GM19099 (cell line): ENCODE measurements around the gene CLRN2.

Source experiments
- POLR2A ChIP-seq: IDR thresholded peaks from 3 replicates; pipeline ENCODE4 v1.6.1; 2011; ENCODE audit warnings: low read depth; ENCODE audit not compliant: insufficient read length; ENCODE audit errors: extremely low read depth

CLRN2 gene

DNA sequence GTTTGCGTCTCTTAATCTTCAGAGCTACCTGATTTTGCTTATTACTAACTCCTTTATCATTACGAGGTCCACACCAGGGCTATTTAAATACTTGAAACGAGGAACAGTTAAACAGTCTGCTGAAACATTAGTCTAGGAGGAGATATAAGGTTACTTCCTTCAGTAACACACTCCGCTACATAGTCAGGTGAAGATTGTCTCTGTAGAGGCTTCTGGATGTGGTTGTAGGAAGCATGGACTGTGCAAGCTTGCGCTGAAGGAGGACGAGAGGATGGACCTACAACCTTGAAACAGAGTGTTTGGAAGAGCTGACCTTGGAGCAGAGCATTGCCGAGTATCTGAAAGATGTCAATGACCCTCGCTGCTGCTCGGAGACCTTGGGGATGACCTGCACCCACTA, at the start of gene CLRN2:
Gene CLRN2, plus strand, starts transcription at position 301 of the 400 bp plus-strand sequence. CDS start 102 bp downstream, outside the sequence.
- no peak for TF ChIP-seq POLR2A

DNA sequence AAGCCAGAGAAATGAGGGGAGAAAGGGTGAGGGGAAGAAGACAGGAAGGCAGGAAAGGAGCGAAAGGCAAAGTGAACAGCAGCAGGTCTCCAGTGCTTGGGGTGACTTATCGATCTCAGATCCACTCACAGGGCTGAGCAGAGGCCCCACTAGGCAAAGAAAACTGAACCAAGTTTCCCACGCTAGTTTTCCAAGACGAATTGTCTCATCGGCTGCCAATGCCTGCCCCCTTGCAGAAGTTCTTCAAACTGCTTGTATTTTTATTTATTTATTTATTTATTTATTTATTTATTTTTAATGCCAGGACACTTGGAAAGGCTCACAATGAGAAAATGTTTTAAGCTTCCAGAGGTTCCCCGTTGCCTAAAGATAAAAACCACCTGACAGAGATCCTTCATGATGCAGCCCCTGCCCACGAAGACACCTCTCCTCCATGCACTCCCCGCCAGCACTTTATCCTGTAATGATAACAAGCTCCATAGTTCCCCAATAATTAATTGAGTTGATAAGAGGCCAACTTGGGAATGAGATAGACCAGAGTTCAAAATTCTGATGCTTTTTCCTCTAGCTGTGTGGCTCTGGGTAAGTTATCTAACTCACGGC, 46.2 kb upstream of the CLRN2 start:
- TF ChIP-seq POLR2A: no peak

DNA sequence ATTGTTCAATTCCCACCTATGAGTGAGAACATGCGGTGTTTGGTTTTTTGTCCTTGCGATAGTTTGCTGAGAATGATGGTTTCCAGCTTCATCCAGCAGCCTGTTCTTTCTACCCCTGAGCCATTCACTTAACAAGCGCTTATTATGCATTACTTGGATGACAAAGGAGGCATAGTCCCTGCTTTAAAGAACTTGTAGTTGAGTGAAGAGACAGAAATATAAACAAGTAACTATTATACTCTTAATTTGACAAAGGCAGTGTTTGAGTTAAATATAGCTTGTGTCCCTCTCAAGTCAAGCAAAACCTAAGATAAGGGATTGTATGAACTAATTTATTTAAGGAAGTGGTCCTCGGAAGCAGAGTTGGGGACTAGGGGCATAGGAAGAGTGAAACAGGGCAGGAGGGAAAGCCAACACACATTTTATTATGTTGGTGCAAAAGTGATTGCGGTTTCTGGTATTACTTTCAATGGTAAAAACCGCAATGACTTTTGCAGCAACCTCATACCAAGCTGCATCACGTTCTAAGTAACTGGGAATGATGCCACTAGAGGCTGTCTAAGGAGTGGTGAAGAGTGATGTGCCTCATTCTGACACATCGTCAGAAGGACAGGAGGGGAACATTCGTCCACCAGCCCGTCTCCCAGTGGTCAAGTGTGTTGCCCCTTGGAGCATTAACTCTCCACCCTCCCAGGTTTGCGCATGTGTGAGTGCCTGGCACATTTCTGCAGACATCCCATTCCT, 44.9 kb upstream of the CLRN2 start:
- TF ChIP-seq POLR2A: no peak

DNA sequence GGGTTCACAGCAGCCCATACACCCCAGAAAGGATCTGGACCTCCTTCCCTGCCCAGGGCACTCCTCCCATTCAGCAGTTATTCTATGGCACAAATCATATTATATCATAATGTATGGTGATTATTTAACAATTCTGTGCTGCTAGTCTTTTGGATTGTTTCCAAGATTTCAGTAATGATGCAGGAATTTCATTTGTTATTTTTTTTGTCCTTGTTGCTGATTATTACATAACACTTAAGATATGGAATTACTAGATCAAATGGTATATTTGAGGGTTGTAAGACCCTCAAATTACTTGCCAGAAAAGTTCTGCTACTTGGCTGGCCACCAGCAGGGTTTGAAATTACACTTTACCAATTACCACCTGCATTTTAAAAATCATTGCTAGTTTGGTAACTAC, 39.5 kb upstream of the CLRN2 start:
- no peak for TF ChIP-seq POLR2A

DNA sequence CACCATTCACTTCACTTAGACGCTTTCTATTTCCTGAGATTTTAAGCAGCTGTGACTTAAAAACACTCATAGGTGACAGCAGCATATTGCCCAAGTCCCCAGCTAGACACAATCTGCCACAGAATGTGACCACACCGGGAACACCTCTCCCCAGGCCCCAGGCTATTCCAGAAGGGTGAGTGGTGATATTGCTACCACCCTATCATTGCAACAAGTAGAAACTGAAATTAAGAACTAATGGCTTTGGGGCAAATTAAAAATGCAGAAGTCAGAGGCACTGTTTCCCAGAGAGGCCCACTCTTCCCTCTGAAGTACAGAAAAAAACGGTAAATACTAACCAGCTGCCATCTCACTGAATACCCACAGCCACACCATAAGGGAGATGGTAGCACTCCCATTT, 38.1 kb upstream of the CLRN2 start:
- no peak for TF ChIP-seq POLR2A

DNA sequence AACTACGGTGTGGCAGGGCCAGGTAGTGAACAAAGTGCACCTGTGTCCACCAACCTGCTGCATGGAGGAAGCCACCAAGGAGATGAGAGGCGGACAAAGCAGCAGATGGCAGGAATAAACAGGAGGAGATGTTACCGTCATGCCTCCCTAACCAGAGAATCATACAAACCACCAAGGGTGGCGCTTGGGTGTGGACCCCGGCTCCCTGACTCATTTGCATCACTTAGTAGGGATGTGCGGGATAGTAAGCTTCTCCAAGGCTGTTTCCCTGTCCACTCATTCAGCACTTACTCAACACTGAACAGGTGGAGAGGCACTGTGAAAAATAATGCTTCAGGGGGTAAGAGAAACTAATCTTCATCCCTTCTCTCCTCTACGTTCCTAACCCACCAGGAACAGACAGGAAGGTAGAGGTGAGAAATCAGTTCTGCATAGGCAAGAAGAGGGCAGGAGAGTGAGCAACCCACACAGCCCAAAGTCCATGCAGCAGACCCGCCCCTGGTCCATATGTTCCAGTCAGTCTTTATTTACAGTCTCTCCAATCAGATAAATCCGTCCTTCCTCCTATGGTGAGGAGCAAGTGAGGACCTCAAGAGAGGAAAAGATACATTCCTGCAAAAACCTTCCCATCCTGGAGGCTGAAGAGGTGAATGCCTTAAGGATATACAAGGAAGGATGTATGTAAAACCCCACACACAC, 37.0 kb upstream of the CLRN2 start:
- no peak for TF ChIP-seq POLR2A

- TF ChIP-seq POLR2A: no peak
These were observed 34.6 kb upstream of the CLRN2 start for GRCh38 chr4:17480210-17480927.

GRCh38 chr4:17480955-17481354, 34.0 kb upstream of the CLRN2 start:
- TF ChIP-seq POLR2A: no peak

- TF ChIP-seq POLR2A: no peak
These were observed 32.2 kb upstream of the CLRN2 start for GRCh38 chr4:17482716-17483115.

GRCh38 chr4:17489123-17489522, 25.8 kb upstream of the CLRN2 start:
- TF ChIP-seq POLR2A: no peak

- TF ChIP-seq POLR2A: no peak
These were observed 25.2 kb upstream of the CLRN2 start for GRCh38 chr4:17489721-17490120.

- TF ChIP-seq POLR2A: no peak
These were observed 24.3 kb upstream of the CLRN2 start for GRCh38 chr4:17490575-17491059.

DNA sequence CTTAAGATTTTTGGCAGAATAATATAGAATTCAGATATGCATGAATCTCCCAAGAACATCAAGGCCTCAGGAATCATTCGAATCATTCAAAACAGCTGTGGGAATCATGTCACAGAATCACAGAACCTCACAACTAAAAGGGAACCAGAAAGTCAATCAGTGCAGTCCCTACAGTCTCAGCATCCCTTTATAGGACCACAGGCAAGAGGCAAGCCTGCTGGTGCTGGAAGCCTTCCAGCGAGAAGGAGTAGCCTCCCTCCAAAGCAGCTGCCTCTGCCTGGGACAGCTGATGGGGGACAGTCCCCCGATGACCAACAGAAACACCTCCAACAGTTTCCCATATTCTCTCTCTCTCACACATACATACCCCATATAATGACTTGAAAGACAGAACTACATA, 23.8 kb upstream of the CLRN2 start:
- no peak for TF ChIP-seq POLR2A

DNA sequence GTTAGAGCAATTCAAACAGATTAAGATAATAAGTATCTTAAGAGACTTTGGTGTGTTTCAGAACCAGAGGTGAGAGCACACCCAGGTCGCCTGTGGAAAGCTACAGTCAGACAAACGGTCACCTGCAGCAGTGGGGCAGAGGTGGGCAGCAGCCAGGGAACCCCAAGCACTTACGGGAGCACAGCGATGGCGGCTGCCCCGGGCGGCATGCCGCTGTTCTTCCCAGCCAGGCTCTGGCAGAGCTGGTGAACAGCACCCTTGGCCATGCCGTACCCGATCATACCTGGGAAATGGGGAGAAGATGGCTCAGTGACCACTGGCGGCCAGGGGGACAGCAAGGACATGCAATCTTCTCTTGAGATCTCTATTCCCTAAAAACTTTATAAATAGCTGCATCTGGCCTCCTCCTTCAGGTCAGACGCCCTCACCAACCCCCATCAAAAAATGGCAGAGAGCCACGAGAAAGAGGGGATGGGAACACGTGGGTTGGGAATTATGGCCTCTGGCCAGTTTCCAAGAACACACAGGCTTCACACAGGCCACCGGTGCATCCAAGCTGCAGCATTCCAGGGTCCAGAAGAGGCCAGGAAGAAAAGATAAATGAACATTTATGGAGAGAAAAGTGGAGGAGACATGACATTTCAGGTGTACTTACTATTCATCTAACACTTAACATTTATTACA, 22.8 kb upstream of the CLRN2 start:
- TF ChIP-seq POLR2A: no peak

DNA sequence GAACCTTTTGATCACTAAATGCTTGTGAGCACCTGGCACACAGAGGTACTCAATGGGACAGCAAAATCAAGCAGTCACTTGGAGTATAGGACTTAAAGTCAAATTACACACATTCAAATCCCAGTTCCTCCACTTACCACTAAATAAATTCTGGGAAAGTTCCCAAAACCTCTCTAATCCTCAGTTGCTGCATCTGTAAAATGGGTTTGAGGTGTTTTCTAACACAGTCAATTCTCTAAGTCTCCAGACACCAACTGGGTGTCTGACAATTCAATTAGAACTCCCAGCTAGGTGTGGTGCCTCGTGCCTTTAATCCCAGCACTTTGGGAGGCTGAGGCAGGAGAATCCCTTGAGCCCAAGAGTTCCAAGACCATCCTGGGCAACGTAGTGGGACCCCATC, 22.1 kb upstream of the CLRN2 start:
- TF ChIP-seq POLR2A: no peak
